Neural cell (in vitro differentiated cells): Measurements from ENCODE around the gene IL31RA. TPM values are rescaled to one million over a fixed set of nuclear protein-coding genes. Genes with fewer than 3 reads are reported as not detected.

Experiments
- H2AFZ ChIP-seq: fragments of 200-600, 300-800 bp; sonication (generic), shearing (Covaris generic); 2 replicates; pipeline ENCODE4 v1.6.0; 2014; ENCODE audit warnings: low read depth, mild to moderate bottlenecking, antibody characterized with exemption, low read length, moderate library complexity
- H3F3A ChIP-seq: fragments of 200-600 bp; shearing (Covaris generic); 2 replicates; pipeline ENCODE4 v1.6.1; 2016; ENCODE audit warnings: mild to moderate bottlenecking, moderate library complexity, mixed read lengths, antibody characterized with exemption, low read length; ENCODE audit not compliant: insufficient read depth, poor library complexity, severe bottlenecking
- H3K27ac ChIP-seq: fragments of 200-600, 300-800 bp; sonication (generic), shearing (Covaris generic); 2 replicates; pipeline ENCODE4 v1.5.1; 2014; ENCODE audit warnings: mild to moderate bottlenecking, low read length, moderate library complexity
- H3K27me3 ChIP-seq: fragments of 300-800, 200-600 bp; sonication (generic), shearing (Covaris generic); 2 replicates; pipeline ENCODE4 v1.6.0; 2014; ENCODE audit warnings: mild to moderate bottlenecking, low read depth, low read length, moderate library complexity; ENCODE audit not compliant: insufficient read depth
- H3K36me3 ChIP-seq: fragments of 300-800, 200-600 bp; sonication (generic), shearing (Covaris generic); 2 replicates; pipeline ENCODE4 v1.5.1; 2014; ENCODE audit warnings: mild to moderate bottlenecking, antibody characterized with exemption, low read length, moderate library complexity; ENCODE audit not compliant: insufficient read depth
- H3K4me2 ChIP-seq: fragments of 300-800, 200-600 bp; sonication (generic), shearing (Covaris generic); 2 replicates; pipeline ENCODE4 v1.6.0; 2014; ENCODE audit warnings: mild to moderate bottlenecking, low read length
- H3K4me3 ChIP-seq: fragments of 300-800, 200-600 bp; sonication (generic), shearing (Covaris generic); 2 replicates; pipeline ENCODE4 v1.5.1; 2014; ENCODE audit warnings: mild to moderate bottlenecking, low read length, moderate library complexity
- H3K79me2 ChIP-seq: fragments of 200-600 bp; shearing (Covaris generic); replicated peaks from 2 replicates; pipeline ENCODE4 v1.6.0; 2014; ENCODE audit warnings: mild to moderate bottlenecking, low read length, moderate library complexity; ENCODE audit not compliant: insufficient read depth
- H3K9ac ChIP-seq: fragments of 300-800, 200-600 bp; sonication (generic), shearing (Covaris generic); 2 replicates; pipeline ENCODE4 v1.6.1; 2016; ENCODE audit warnings: mild to moderate bottlenecking, low read length, mixed read lengths
- H3K9me2 ChIP-seq: fragments of 200-600 bp; shearing (Covaris generic); 2 replicates; pipeline ENCODE4 v1.6.1; 2016; ENCODE audit warnings: mild to moderate bottlenecking, low read length, mixed read lengths; ENCODE audit not compliant: insufficient read depth
- H3K9me3 ChIP-seq: fragments of 200-600, 300-800 bp; sonication (generic), shearing (Covaris generic); 2 replicates; pipeline ENCODE4 v1.6.1; 2016; ENCODE audit warnings: mild to moderate bottlenecking, mixed run types, low read length, moderate library complexity, mixed read lengths
- H4K20me1 ChIP-seq: fragments of 200-600 bp; shearing (Covaris generic); 2 replicates; pipeline ENCODE4 v1.6.1; 2016; ENCODE audit warnings: mild to moderate bottlenecking, mixed run types; ENCODE audit not compliant: insufficient read depth
- CTCF ChIP-seq: fragments of 450-650 bp; IDR thresholded peaks from 2 replicates; pipeline ENCODE4 v1.5.1; 2014; ENCODE audit warnings: antibody characterized with exemption, mild to moderate bottlenecking, moderate library complexity; ENCODE audit not compliant: poor library complexity, severe bottlenecking
- EP300 ChIP-seq: fragments of 450-650 bp; conservative IDR thresholded peaks from 2 replicates; pipeline ENCODE4 v1.6.1; 2014; ENCODE audit warnings: antibody characterized with exemption, mild to moderate bottlenecking, moderate library complexity; ENCODE audit not compliant: poor library complexity, severe bottlenecking
- EZH2 ChIP-seq: fragments of 200-600, 300-800 bp; shearing (Covaris generic), sonication (generic); IDR thresholded peaks from 2 replicates; pipeline ENCODE4 v1.6.1; 2014; ENCODE audit warnings: antibody characterized with exemption, low read length, borderline replicate concordance, mild to moderate bottlenecking; ENCODE audit not compliant: insufficient read depth, poor library complexity, severe bottlenecking
- MXI1 ChIP-seq: fragments of 450-650 bp; conservative IDR thresholded peaks from 2 replicates; pipeline ENCODE4 v1.6.1; 2014; ENCODE audit warnings: antibody characterized with exemption, mild to moderate bottlenecking; ENCODE audit not compliant: poor library complexity, severe bottlenecking
- POLR2AphosphoS5 ChIP-seq: IDR thresholded peaks from 2 replicates; pipeline ENCODE4 v1.6.1; 2012
- RAD21 ChIP-seq: fragments of 450-650 bp; conservative IDR thresholded peaks from 2 replicates; pipeline ENCODE4 v1.6.1; 2014; ENCODE audit warnings: antibody characterized with exemption, mild to moderate bottlenecking, moderate library complexity
- SMC3 ChIP-seq: fragments of 450-650 bp; conservative IDR thresholded peaks from 2 replicates; pipeline ENCODE4 v1.6.1; 2014; ENCODE audit warnings: antibody characterized with exemption, mild to moderate bottlenecking, moderate library complexity; ENCODE audit not compliant: poor library complexity
- TAF1 ChIP-seq: IDR thresholded peaks from 2 replicates; pipeline ENCODE4 v1.6.1; 2012; ENCODE audit warnings: low read depth
- polyA plus RNA-seq: library from polyadenylated mRNA; depleted of rRNA; stranded (reverse); fragments of >200 nt; gene quantifications from 2 replicates; pipeline ENCODE4 v1.2.3, GENCODE V29; 2014
- TF ChIP-seq, protein P1 (sequence below): IDR thresholded peaks from 2 replicates; pipeline ENCODE4 v1.6.1; 2012; ENCODE audit warnings: borderline replicate concordance

IL31RA gene
- polyA plus RNA-seq, 1 donor from 2014 or later = not detected

DNA sequence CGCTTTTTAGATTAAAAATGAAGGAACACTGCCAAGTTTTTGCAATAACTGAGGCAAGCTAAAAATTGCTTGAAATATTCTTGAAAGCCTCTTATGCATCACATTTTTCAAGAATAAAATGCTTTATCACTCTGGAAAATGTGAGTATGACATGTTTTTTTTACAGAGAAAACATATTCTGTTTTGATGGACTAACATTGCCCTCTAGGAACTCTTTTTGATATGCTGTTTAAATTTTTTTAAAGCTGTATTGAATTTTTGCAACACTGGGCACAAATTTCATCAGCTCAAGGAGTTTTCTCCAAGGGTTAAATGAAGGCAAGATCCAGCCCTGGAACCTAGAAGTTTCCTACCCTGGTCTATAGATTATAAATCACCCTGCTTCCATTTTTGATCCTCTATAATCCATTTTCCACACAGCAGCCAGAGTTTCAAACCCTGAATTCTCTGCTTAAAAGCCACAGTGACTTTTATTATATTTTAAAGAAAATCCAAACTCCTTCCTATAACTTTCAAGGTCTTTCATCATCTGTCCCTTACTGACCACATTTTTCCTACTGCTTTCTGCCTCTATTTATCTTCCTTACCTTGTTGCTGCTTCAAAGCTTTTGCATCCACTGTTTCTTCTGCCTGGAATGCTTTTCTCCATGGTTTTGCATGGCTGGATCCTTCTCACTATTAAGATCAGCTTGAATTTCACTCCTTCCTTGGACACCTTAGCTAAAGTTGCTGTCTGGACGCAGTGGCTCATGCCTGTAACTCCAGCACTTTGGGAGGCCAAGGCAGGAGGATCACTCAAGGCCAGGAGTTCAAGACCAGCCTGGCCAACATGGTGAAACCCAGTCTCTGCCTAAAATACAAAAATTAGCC lies 60.9 kb downstream of the IL31RA start:
- Histone ChIP-seq H3K4me3 (no peak overlapping the region), H3K27ac (no peak overlapping the region), H3K36me3 (no peaks in the 10 kb centered on the region), H4K20me1 (no peaks in the 10 kb centered on the region), H3K27me3 (no peaks in the 10 kb centered on the region), H3K9ac (no peak overlapping the region), H2AFZ (no peak overlapping the region), H3K9me3 (no peaks in the 10 kb centered on the region), H3K9me2 (no peaks in the 10 kb centered on the region), H3K4me2 (no peak overlapping the region), H3F3A (no peaks in the 10 kb centered on the region), H3K79me2 (no peaks in the 10 kb centered on the region)
- TF ChIP-seq EP300 (no peak), MXI1 (no peak), EZH2 (no peak)
- TF ChIP-seq, protein P1, sequence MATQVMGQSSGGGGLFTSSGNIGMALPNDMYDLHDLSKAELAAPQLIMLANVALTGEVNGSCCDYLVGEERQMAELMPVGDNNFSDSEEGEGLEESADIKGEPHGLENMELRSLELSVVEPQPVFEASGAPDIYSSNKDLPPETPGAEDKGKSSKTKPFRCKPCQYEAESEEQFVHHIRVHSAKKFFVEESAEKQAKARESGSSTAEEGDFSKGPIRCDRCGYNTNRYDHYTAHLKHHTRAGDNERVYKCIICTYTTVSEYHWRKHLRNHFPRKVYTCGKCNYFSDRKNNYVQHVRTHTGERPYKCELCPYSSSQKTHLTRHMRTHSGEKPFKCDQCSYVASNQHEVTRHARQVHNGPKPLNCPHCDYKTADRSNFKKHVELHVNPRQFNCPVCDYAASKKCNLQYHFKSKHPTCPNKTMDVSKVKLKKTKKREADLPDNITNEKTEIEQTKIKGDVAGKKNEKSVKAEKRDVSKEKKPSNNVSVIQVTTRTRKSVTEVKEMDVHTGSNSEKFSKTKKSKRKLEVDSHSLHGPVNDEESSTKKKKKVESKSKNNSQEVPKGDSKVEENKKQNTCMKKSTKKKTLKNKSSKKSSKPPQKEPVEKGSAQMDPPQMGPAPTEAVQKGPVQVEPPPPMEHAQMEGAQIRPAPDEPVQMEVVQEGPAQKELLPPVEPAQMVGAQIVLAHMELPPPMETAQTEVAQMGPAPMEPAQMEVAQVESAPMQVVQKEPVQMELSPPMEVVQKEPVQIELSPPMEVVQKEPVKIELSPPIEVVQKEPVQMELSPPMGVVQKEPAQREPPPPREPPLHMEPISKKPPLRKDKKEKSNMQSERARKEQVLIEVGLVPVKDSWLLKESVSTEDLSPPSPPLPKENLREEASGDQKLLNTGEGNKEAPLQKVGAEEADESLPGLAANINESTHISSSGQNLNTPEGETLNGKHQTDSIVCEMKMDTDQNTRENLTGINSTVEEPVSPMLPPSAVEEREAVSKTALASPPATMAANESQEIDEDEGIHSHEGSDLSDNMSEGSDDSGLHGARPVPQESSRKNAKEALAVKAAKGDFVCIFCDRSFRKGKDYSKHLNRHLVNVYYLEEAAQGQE = no peak

DNA sequence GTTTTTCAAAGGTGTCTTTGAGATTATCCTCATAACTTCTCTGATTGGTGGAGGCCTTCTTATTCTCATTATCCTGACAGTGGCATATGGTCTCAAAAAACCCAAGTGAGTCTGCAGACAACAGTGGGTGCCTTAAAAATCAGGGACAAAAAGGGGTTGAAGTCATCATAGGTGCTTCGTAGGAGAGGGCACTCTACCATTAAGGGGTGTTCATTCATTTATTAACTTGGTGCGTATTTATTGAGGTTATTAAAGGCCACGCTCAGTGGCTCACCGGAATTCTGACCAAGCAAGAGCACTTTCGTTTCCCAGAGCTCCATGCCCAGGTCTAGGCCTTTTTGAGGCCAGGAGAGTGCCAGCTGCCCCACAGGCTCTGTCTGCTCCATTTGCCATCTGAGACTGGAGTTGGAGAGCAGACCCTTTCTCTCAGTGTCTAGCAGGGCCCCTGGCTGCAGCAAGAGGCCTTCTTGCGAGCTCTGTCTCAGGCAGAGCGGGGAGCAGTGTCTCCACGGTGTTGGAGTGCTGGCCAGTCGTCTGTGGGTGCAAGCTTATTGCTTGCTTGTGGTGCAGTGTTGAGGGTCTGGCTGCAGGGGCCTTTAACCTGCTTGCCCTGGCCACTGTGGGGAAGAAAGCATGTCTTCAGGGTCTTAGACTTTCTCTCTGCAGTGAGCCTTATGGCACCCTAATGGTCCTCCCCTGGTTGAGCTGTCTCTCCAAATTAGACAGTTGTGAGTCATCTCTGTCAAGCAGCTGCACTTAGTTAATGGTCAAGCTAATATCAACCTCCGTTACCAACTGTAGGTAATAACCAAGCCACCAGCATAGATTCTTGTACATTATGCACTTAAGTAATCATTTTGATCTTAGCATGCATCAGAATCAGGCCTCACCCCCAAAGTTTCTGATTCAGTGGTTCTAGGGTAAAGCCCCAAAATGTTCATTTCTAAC lies 62.6 kb downstream of the IL31RA start:
- no peaks in the 10 kb centered on the region for H3K9me3 ChIP-seq
- no peak overlapping the region for H2AFZ ChIP-seq
- H3K27ac ChIP-seq = no peak overlapping the region
- no peak overlapping the region for H3K9ac ChIP-seq
- H3K9me2 ChIP-seq = no peaks in the 10 kb centered on the region
- H3F3A ChIP-seq = no peaks in the 10 kb centered on the region
- H3K4me2 ChIP-seq = no peak overlapping the region
- H3K27me3 ChIP-seq = no peaks in the 10 kb centered on the region
- H3K36me3 ChIP-seq = no peaks in the 10 kb centered on the region
- no peak overlapping the region for H3K4me3 ChIP-seq
- no peaks in the 10 kb centered on the region for H4K20me1 ChIP-seq
- TF ChIP-seq EZH2 = no peak
- no peaks in the 10 kb centered on the region for H3K79me2 ChIP-seq

DNA sequence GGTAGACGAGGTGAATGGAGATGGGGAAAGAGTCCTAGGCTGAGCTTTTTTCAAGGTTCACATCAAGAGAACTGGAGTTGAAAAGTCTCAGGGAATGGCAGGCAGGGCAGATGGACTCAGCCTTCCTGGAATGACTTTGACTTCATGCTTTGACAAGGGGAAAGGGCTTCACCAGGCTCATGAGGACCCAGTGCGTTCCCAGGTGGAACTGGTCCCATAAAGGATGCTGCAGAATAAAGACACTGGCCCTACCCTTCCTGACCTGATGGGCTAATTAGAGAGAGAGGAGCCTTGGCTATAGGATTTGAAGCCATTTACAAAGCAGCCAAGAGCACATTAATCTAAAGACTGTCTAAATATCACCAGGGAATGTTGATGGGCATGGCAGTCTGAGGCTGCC lies 63.8 kb downstream of the IL31RA start:
- H3K79me2 ChIP-seq = no peaks in the 10 kb centered on the region
- H3K9me3 ChIP-seq = no peaks in the 10 kb centered on the region
- no peak overlapping the region for H2AFZ ChIP-seq
- TF ChIP-seq CTCF (no peak), SMC3 (no peak), POLR2AphosphoS5 (no peak), MXI1 (no peak), EZH2 (no peak), TAF1 (no peak), EP300 (no peak), RAD21 (no peak)
- TF ChIP-seq, protein P1 = no peak
- no peak overlapping the region for H3K4me2 ChIP-seq
- H4K20me1 ChIP-seq = no peaks in the 10 kb centered on the region
- H3K27ac ChIP-seq = no peak overlapping the region
- H3K9me2 ChIP-seq = no peaks in the 10 kb centered on the region
- no peaks in the 10 kb centered on the region for H3F3A ChIP-seq
- H3K4me3 ChIP-seq = no peak overlapping the region
- H3K36me3 ChIP-seq = no peaks in the 10 kb centered on the region
- no peaks in the 10 kb centered on the region for H3K27me3 ChIP-seq
- H3K9ac ChIP-seq = no peak overlapping the region
